ENCODE measurements around the gene ZNF223. TPM values are rescaled to one million over a fixed set of nuclear protein-coding genes. Genes with fewer than 3 reads are reported as not detected.

The ZNF223 gene
- under 1 TPM; 0.35 to 0.48 TPM for total RNA-seq

DNA sequence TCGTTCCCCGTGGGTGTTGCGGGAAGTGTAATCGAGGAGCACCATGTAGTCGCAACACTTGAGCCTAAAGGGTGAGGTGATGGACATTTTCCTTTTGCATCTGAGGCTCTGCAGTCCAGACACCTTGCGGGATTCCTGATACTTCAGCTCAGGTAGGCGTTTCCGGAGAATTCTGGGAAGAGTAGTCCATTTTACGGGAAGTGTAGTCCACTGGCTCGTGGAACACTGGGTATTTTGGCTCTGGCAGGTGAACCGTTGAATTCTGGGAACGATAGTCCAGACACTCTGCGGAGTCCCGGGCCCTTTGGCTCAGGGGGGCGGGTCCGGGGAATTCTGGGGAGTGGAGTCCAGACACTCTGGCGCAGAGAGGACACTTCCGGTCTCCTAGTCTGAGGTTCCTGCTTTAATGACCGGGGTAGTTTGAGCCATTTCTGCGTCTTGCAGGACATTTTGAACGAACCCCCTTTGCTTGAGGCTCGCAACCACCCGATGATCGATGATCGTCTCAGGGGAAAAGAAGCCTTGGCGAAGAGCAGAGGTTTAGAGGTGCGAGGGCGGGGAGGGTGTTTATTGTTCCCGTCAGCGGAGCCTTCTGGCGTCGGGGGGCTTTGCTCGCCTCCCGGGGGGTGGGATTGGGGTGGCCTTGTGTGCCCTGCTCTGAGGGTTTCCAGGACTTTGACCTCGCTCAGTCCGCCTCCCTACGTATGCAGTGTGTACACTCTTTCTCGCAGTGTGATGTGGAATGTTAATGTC, at the start of gene ZNF223:
Gene ZNF223 (plus strand): TSS at position 387 of the 753 bp plus-strand sequence. CDS start 3,141 bp downstream, outside the sequence.

DNA sequence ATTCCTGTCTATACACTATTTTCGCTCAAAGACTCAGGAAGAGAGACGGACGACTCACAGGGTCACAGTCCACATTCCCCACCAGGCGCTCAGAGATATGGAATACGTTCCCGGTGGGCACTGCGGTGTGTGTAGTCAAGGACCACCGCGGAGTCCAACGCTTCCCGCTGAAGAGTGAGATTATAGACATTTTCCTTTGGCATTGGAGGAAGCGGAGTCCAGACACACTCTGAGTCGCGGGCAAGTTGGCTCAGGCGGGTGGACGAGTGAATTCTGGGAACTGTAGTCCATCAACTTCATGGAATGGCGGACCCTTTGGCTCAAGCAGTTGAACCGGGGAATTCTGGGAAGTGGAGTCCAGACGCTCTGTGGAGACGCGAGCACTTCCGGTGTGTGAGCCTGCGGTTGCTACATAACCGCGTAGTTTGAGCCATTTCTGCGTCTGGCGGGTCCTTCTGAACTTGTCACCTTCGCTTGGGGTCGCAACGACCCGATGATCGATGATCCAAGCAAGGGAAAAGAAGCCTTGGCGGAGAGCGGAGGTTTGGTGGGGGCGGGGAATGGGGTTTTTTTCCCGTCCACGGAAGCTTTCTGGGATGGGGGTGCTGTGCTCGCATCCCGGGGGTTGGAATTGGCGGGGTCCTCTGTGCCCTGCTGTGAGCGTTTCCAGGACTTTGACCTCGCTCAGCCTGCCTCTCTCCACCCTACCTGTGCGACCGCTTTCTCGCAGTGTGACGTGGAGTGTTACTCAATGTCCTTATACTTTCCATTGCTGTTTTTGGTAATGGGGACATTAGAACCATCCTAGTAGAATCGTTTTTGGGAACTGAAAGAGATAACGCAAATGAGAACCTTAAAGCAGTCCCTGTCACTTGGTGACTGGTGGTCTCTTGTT, 49.0 kb upstream of the ZNF223 start, which contains the start of gene ZNF230:
Gene ZNF230 (plus strand): TSS at position 392 of the 895 bp plus-strand sequence. CDS start 4,122 bp downstream, outside the sequence.

GRCh38 chr19:44025217-44025936, 26.5 kb upstream of the ZNF223 start, which contains the start of gene ZNF222:
Gene ZNF222 (plus strand): TSS chr19:44025379. CDS start chr19:44025437, 58 bp downstream.

DNA sequence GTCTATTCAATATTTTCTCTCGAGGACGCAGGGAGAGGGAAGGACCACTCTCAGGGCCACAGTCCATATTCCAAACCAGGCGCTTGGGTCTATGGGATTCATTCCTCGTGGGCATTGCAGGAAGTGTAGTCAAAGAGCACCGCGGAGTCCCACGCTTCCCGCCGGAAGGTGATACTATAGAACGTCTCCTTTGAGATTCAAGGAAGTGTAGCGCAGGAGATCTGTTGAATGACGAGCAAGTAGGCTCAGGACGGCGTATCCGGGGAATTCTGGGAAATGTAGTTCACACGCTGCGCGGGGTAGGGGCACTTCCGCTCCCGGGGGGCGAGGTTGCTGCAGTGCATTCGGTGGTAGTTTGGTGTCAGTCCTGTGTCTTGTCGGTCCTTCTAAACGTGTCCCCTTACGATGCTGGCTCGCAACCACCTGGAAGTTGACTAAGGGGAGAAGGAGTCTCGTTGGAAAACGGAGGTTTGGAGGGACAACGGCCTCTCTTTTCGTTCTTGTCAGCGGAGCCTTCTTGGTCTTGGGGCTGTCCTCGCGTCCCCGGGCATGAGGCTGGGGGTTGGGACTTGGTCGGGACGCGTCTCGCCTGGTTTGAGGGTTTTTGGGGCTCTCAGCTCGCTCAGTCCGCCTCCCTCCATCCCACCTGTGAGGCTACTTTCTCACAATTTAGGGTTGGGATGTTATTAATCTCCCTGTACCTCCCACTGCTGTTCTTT, 20.1 kb downstream of the ZNF223 start, which contains the start of gene ZNF284:
Gene ZNF284 (plus strand): TSS at position 336 of the 719 bp plus-strand sequence. CDS start 4,231 bp downstream, outside the sequence.

GRCh38 chr19:44093931-44094765, 42.3 kb downstream of the ZNF223 start, which contains the start of gene ZNF224:
Gene ZNF224 (plus strand): TSS chr19:44094361. CDS start chr19:44097874, 3,513 bp downstream.

DNA sequence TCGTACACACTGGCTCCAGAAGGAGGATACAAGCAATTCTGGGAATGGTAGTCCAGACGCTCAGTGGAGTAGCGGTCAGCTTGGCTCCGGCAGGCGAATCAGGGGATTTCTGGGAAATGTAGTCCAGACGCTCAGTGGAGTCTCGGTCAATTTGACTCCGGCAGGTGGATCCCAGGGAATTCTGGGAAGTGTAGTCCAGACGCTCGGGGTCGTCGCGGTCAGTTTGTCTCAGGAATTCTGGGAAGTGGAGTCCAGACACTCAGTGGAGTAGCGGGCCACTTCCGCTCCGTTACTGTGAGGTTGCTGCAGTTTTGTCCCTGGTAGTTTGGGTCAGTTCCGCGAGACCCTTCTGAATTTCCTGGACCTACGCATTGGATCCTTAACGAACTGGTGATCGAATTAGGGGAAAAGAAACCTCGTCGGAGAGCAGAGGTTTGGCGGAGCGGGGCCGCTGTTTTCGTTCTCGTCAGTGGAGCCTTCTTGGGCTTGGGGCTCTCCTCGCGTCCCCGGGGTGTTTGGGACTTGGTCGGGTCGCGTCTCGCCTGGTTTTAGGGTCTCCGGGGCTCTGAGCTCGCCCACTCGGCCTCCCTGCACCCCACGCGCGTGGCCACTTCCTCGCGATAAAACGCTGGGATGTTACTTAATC, 61.4 kb downstream of the ZNF223 start, which contains the start of gene ZNF225:
Gene ZNF225 (plus strand): TSS at position 262 of the 646 bp plus-strand sequence. CDS start 2,429 bp downstream, outside the sequence.

Other genes with a start within 250 kb of the ZNF223 start
- 1 to 10 TPM; 1.2 to 1.6 TPM for gene LYPD5, start 249.6 kb upstream of the ZNF223 start, total RNA-seq
- gene ZNF283, start 224.7 kb upstream of the ZNF223 start, total RNA-seq, result 10 to 100 TPM in 1 of 2 experiments, 1 to 10 TPM in 1; 9.2 to 11.8 TPM
- gene ZNF404, start 168.1 kb upstream of the ZNF223 start, total RNA-seq, result 1 to 10 TPM; 1.5 to 1.8 TPM
- gene ZNF45, start 116.8 kb upstream of the ZNF223 start, total RNA-seq, result 10 to 100 TPM; 15.1 to 15.3 TPM
- 1 to 10 TPM; 1.2 to 1.8 TPM for gene ZNF221, start 100.8 kb upstream of the ZNF223 start, total RNA-seq
- 1 to 10 TPM; 6.3 to 7.1 TPM for gene ZNF155, start 67.8 kb upstream of the ZNF223 start, total RNA-seq
- gene ZNF230, start 49.1 kb upstream of the ZNF223 start, total RNA-seq, result 1 to 10 TPM; 5.3 to 6.1 TPM
- gene ZNF222, start 26.7 kb upstream of the ZNF223 start, total RNA-seq, result 1 to 10 TPM; 3.6 to 5.4 TPM
- 1 to 10 TPM; 2.2 to 2.3 TPM for gene ZNF284, start 20.1 kb downstream of the ZNF223 start, total RNA-seq
- 10 to 100 TPM; 40.3 to 42.0 TPM for gene ZNF224, start 42.3 kb downstream of the ZNF223 start, total RNA-seq
- gene ZNF225, start 61.4 kb downstream of the ZNF223 start, total RNA-seq, result 1 to 10 TPM; 5.1 to 5.8 TPM
- gene ZNF234, start 89.5 kb downstream of the ZNF223 start, total RNA-seq, result 10 to 100 TPM; 12.7 to 13.4 TPM
- gene ZNF226, start 113.1 kb downstream of the ZNF223 start, total RNA-seq, result 10 to 100 TPM; 19.2 to 20.2 TPM
- 10 to 100 TPM; 30.7 TPM for gene ZNF227, start 160.5 kb downstream of the ZNF223 start, total RNA-seq
- under 1 TPM; 0.17 to 0.40 TPM for gene ZNF233, start 207.8 kb downstream of the ZNF223 start, total RNA-seq